Adrenal gland (tissue), 5 donors: ENCODE data around the gene AKAP13.

Experiments used
- POLR2A ChIP-seq, 2 donors: fragments of 450-650 bp; IDR thresholded peaks; one replicate each; pipeline ENCODE4 v1.6.1; 2017; ENCODE audit warnings: antibody characterized with exemption in 2 of 2, mild to moderate bottlenecking in 2 of 2, moderate library complexity in 1 of 2
- TF ChIP-seq, protein P1 (sequence below), 6 experiments: fragments of 450-650 bp in 4 of 6; fragments of 200-600 bp in 2 of 6; sonication (generic) in 1 of 6; IDR thresholded peaks; 1 replicate in 5 of 6; 2 replicates in 1 of 6; pipeline versions ENCODE4 v1.5.1 to v1.8.0; 2016 to 2021; ENCODE audit warnings: antibody characterized with exemption in 6 of 6, mild to moderate bottlenecking in 2 of 6, moderate library complexity in 1 of 6
- donor health status: DM: no; HTN: no; CAD: no.

GRCh38 chr15:85752491-85752961 is 372.1 kb downstream of the AKAP13 start:
- TF ChIP-seq, protein P1, sequence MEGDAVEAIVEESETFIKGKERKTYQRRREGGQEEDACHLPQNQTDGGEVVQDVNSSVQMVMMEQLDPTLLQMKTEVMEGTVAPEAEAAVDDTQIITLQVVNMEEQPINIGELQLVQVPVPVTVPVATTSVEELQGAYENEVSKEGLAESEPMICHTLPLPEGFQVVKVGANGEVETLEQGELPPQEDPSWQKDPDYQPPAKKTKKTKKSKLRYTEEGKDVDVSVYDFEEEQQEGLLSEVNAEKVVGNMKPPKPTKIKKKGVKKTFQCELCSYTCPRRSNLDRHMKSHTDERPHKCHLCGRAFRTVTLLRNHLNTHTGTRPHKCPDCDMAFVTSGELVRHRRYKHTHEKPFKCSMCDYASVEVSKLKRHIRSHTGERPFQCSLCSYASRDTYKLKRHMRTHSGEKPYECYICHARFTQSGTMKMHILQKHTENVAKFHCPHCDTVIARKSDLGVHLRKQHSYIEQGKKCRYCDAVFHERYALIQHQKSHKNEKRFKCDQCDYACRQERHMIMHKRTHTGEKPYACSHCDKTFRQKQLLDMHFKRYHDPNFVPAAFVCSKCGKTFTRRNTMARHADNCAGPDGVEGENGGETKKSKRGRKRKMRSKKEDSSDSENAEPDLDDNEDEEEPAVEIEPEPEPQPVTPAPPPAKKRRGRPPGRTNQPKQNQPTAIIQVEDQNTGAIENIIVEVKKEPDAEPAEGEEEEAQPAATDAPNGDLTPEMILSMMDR (IDR thresholded peaks at IDR 0.05), result no peak
- no peak for TF ChIP-seq POLR2A (IDR thresholded peaks at IDR 0.05)
